Frontal cortex (tissue), 4 donors: ENCODE results near the gene TGM3. TPM values are rescaled to one million over a fixed set of nuclear protein-coding genes. Genes with fewer than 3 reads are reported as not detected.

ENCODE experiments used
- DNase-seq, 2 donors: peaks; one replicate each; pipeline ENCODE4 v3.0.0; 2012; ENCODE audit warnings: low spot score in 2 of 2
- FAIRE-seq: peaks from 2 replicates; lab custom pipeline; 2012; peaks lifted over from hg19 to GRCh38; lab: Jason Lieb, UNC
- total RNA-seq: library from RNA; depleted of rRNA; stranded (reverse); fragments of >200 nt; gene quantifications from one replicate; pipeline ENCODE4 v1.2.3, GENCODE V29; 2014
- donor health status: control.
- donor health status: control.
- donor health status: control.

Gene TGM3
- total RNA-seq, 1 donor from 2014 or later, result not detected

GRCh38 chr20:2283706-2284423, 11.9 kb upstream of the TGM3 start:
- DNase-seq, result no peak

GRCh38 chr20:2285193-2285592, 10.6 kb upstream of the TGM3 start:
- FAIRE-seq (no peak), DNase-seq (no peak)

More at GRCh38 chr20:2283706-2284423, 11.9 kb upstream of the TGM3 start:
- no peak for FAIRE-seq

GRCh38 chr20:2285613-2286012, 10.2 kb upstream of the TGM3 start:
- DNase-seq (no peak), FAIRE-seq (no peak)

GRCh38 chr20:2287504-2287903, 8.3 kb upstream of the TGM3 start:
- DNase-seq, result no peak
- no peak for FAIRE-seq

GRCh38 chr20:2289475-2289874, 6.3 kb upstream of the TGM3 start:
- no peak for FAIRE-seq
- no peak for DNase-seq

- no peak for DNase-seq
- FAIRE-seq, result no peak
Measured at GRCh38 chr20:2290486-2290885, 5.3 kb upstream of the TGM3 start.

GRCh38 chr20:2292416-2293110, 3.2 kb upstream of the TGM3 start:
- FAIRE-seq, result no peak
- DNase-seq, result no peak

GRCh38 chr20:2293486-2293885, 2.3 kb upstream of the TGM3 start:
- DNase-seq (no peak), FAIRE-seq (no peak)

GRCh38 chr20:2293971-2294370, 1.8 kb upstream of the TGM3 start:
- no peak for DNase-seq
- no peak for FAIRE-seq

- FAIRE-seq (no peak), DNase-seq (no peak)
Measured at GRCh38 chr20:2295286-2295685, 515 bp upstream of the TGM3 start.

- DNase-seq, result no peak
- FAIRE-seq, result no peak
Measured at GRCh38 chr20:2296524-2297356, 939 bp downstream of the TGM3 start.

- DNase-seq (no peak), FAIRE-seq (no peak)
Measured at GRCh38 chr20:2297357-2297728, 1.5 kb downstream of the TGM3 start.

GRCh38 chr20:2298116-2298515, 2.3 kb downstream of the TGM3 start:
- DNase-seq (no peak), FAIRE-seq (no peak)

- FAIRE-seq, result no peak
- DNase-seq, result no peak
Measured at GRCh38 chr20:2298701-2299100, 2.9 kb downstream of the TGM3 start.

- FAIRE-seq, result no peak
- no peak for DNase-seq
Measured at GRCh38 chr20:2299301-2299700, 3.5 kb downstream of the TGM3 start.

GRCh38 chr20:2300002-2300401, 4.2 kb downstream of the TGM3 start:
- FAIRE-seq (no peak), DNase-seq (no peak)

- DNase-seq (no peak), FAIRE-seq (no peak)
Measured at GRCh38 chr20:2300420-2300819, 4.6 kb downstream of the TGM3 start.

GRCh38 chr20:2301164-2301622, 5.4 kb downstream of the TGM3 start:
- FAIRE-seq (no peak), DNase-seq (no peak)

GRCh38 chr20:2302384-2303060, 6.7 kb downstream of the TGM3 start:
- no peak for FAIRE-seq
- DNase-seq, result no peak

- no peak for FAIRE-seq
- DNase-seq, result no peak
Measured at GRCh38 chr20:2303673-2304072, 7.9 kb downstream of the TGM3 start.
